Left colon (tissue), 2 donors: ENCODE measurements around the gene STIMATE. TPM values are rescaled to one million over a fixed set of nuclear protein-coding genes. Genes with fewer than 3 reads are reported as not detected.

Experiments used
- ATAC-seq: fragments of 200-7000 bp; cut with Tn5 transposase; one replicate; pipeline ENCODE4 v1.9.1; 2020; ENCODE audit warnings: mild to moderate bottlenecking, moderate library complexity
- DNase-seq, 2 donors: peaks; one replicate each; pipeline ENCODE4 v3.0.0-alpha.2; 2020
- intact Hi-C, 2 donors: fragments of 100-400 bp; cut with DNase I in 1 of 2; cut with micrococcal nuclease in 1 of 2; formaldehyde crosslinking; loops; one replicate each; pipeline versions ENCODE4 v1.11.2 to v1.14.0; 2022; cut with DNase I, micrococcal nuclease
- total RNA-seq, 2 donors: library from RNA; stranded (reverse); fragmentation: NEBNext Ultra II Directional; extraction: Animal tissue kit (Norgen Biotek cat#: 25700); gene quantifications; one replicate each; pipeline ENCODE4 v1.2.1, GENCODE V29; 2021
- donor health status: DM: no; HTN: no; CAD: no.
- donor health status: DM: yes; HTN: yes; CAD: no.

The STIMATE gene
- total RNA-seq, 2 donors from 2014 or later = 10.0 to 13.6 TPM

- DNase-seq (no peak), ATAC-seq (no peak)
- intact Hi-C loops = no loop called here
Measured at GRCh38 chr3:52874864-52875587, 22.3 kb downstream of the STIMATE start.

GRCh38 chr3:52874160-52874701, 23.1 kb downstream of the STIMATE start:
- peak; percentile 68 for ATAC-seq
- intact Hi-C loops = no loop called here
- DNase-seq = no peak

- ATAC-seq (no peak), DNase-seq (no peak)
Measured at GRCh38 chr3:52873433-52874159, 23.8 kb downstream of the STIMATE start.

GRCh38 chr3:52872245-52872644, 25.1 kb downstream of the STIMATE start:
- DNase-seq (no peak), ATAC-seq (no peak)
- intact Hi-C loops = no loop called here

More at GRCh38 chr3:52873433-52874159, 23.8 kb downstream of the STIMATE start:
- intact Hi-C loops = no loop called here

GRCh38 chr3:52871761-52872160, 25.6 kb downstream of the STIMATE start:
- intact Hi-C loops = no loop called here

GRCh38 chr3:52870471-52870870, 26.9 kb downstream of the STIMATE start:
- no peak for ATAC-seq
- intact Hi-C loops = no loop called here
- DNase-seq = no peak

More at GRCh38 chr3:52871761-52872160, 25.6 kb downstream of the STIMATE start:
- DNase-seq (no peak), ATAC-seq (no peak)

GRCh38 chr3:52866427-52866826, 30.9 kb downstream of the STIMATE start:
- intact Hi-C loops = no loop called here
- no peak for ATAC-seq
- DNase-seq = no peak

- intact Hi-C loops = no loop called here
- DNase-seq = no peak
- no peak for ATAC-seq
Measured at GRCh38 chr3:52865994-52866393, 31.4 kb downstream of the STIMATE start.

GRCh38 chr3:52860424-52860768, 37.0 kb downstream of the STIMATE start:
- DNase-seq (no peak), ATAC-seq (no peak)
- intact Hi-C loops = no loop called here

GRCh38 chr3:52859686-52860423, 37.5 kb downstream of the STIMATE start:
- no peak for ATAC-seq
- DNase-seq = no peak
- intact Hi-C loops = loop anchor here in 1 of 2 donors (10.0 kb wide), 1 partner anchor 75 kb away; no protein-coding TSS in a partner anchor

GRCh38 chr3:52857864-52858263, 39.5 kb downstream of the STIMATE start:
- DNase-seq (no peak), ATAC-seq (no peak)
- intact Hi-C loops = loop anchor here in 1 of 2 donors (10.0 kb wide), 1 partner anchor 77 kb away; no protein-coding TSS in a partner anchor

- intact Hi-C loops = loop anchor here in 1 of 2 donors (10.0 kb wide), 1 partner anchor 78 kb away; no protein-coding TSS in a partner anchor
- ATAC-seq = no peak
- no peak for DNase-seq
Measured at GRCh38 chr3:52857133-52857532, 40.2 kb downstream of the STIMATE start.

GRCh38 chr3:52856666-52857065, 40.7 kb downstream of the STIMATE start:
- no peak for ATAC-seq
- DNase-seq = no peak
- intact Hi-C loops = loop anchor here in 1 of 2 donors (10.0 kb wide), 1 partner anchor 78 kb away; no protein-coding TSS in a partner anchor

- no peak for ATAC-seq
- intact Hi-C loops = loop anchor here in 1 of 2 donors (10.0 kb wide), 1 partner anchor 81 kb away; no protein-coding TSS in a partner anchor
- no peak for DNase-seq
Measured at GRCh38 chr3:52854013-52854412, 43.3 kb downstream of the STIMATE start.

GRCh38 chr3:52852419-52852818, 44.9 kb downstream of the STIMATE start:
- DNase-seq = no peak
- no peak for ATAC-seq
- intact Hi-C loops = loop anchor here in 1 of 2 donors (10.0 kb wide), 1 partner anchor 82 kb away; no protein-coding TSS in a partner anchor

- intact Hi-C loops = loop anchor here in 1 of 2 donors (10.0 kb wide), 1 partner anchor 83 kb away; no protein-coding TSS in a partner anchor
- ATAC-seq (peak; percentile 88), DNase-seq (peak in 1 of 2 donors; percentile 16)
Measured at GRCh38 chr3:52851348-52851747, 46.0 kb downstream of the STIMATE start.

- ATAC-seq = no peak
Measured at GRCh38 chr3:52849656-52850055, 47.7 kb downstream of the STIMATE start.

GRCh38 chr3:52848617-52849016, 48.7 kb downstream of the STIMATE start:
- DNase-seq = no peak
- intact Hi-C loops = no loop called here
- ATAC-seq = no peak

More at GRCh38 chr3:52849656-52850055, 47.7 kb downstream of the STIMATE start:
- intact Hi-C loops = loop anchor here in 1 of 2 donors (10.0 kb wide), 1 partner anchor 85 kb away; no protein-coding TSS in a partner anchor
- no peak for DNase-seq

- ATAC-seq (no peak), DNase-seq (no peak)
- intact Hi-C loops = no loop called here
Measured at GRCh38 chr3:52847726-52848125, 49.6 kb downstream of the STIMATE start.
